ENCODE data around the gene SLC30A7. TPM values are rescaled to one million over a fixed set of nuclear protein-coding genes. Genes with fewer than 3 reads are reported as not detected.
"Not testable (repeated sequence)": the region's sequence is repeated elsewhere in the genome, so short reads cannot be mapped to it uniquely, and the experiment has no call there.

The SLC30A7 gene
- total and polyA plus RNA-seq, 2 of the 13 experiments (the other 11 are each of a cell fraction or from before 2014, with no cell fraction given) = 8.3 to 40.8 TPM

DNA sequence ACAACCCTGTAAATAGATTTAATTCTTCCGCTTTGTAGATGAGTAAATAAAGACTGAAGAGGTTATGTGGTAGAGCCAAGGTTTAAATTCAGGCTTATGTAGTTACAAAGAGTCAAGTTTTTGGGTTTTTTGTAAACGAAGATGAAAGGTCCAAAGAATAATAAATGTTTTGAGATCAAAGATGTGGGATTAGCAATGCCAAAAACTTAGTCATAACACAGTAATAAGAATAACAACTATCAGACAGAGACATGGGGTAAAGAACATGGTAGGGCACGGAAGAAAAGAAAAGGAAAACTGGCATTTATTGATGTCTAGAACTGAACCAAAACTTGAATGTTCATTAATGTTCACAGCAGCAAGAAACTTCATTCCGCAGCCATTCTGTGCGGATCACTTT lies 44.2 kb upstream of the SLC30A7 start (continued):
- TF ChIP-seq SETDB1 (CRISPR knock-in tag; IDR thresholded peaks at IDR 0.05; ENCODE audit: borderline replicate concordance) (no peak), ZNF224 (CRISPR knock-in tag; IDR thresholded peaks at IDR 0.05) (no peak), ZNF672 (CRISPR knock-in tag; IDR thresholded peaks at IDR 0.05) (no peak), RAD21 (CRISPR knock-in tag; IDR thresholded peaks at IDR 0.05) (no peak), ZNF644 (CRISPR knock-in tag; IDR thresholded peaks at IDR 0.05; ENCODE audit: low read depth) (no peak)
- TF ChIP-seq, protein P1, sequence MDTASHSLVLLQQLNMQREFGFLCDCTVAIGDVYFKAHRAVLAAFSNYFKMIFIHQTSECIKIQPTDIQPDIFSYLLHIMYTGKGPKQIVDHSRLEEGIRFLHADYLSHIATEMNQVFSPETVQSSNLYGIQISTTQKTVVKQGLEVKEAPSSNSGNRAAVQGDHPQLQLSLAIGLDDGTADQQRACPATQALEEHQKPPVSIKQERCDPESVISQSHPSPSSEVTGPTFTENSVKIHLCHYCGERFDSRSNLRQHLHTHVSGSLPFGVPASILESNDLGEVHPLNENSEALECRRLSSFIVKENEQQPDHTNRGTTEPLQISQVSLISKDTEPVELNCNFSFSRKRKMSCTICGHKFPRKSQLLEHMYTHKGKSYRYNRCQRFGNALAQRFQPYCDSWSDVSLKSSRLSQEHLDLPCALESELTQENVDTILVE (CRISPR knock-in tag; IDR thresholded peaks at IDR 0.05) = no peak

DNA sequence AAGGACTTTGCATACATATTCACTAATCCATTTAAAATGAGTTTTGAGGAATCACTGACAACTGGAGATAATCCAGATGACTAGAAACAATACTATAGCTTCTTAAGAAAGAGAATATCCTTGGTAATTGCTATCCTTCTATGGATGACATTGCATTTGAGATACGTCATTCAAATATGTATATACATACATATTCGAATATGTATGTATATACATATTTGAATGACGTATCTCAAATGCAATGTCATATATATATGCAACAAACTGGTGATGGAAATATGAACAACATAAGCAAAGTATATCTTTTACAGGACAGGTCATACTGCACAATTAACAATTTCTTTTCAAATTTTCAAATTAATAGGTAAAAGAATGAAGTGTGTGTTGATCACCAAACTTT lies 42.9 kb upstream of the SLC30A7 start:
- no peaks in the 10 kb centered on the region for H3K36me3 ChIP-seq (replicated peaks in 1 of 2; ENCODE audit: control insufficient read depth in 1 of 2, insufficient read depth in 2 of 2, low read length in 2 of 2)
- CTCF ChIA-PET (ENCODE audit: low intra/inter-chr PET ratio, low total read pairs) = no interaction called here
- H3K4me1 ChIP-seq (ENCODE audit: insufficient read depth, low read length) = no peaks in the 10 kb centered on the region
- no TSS peak for BruUV-seq (replicated peaks)
- no peak overlapping the region for H2AFZ ChIP-seq (ENCODE audit: low read length)
- POLR2A ChIA-PET = no interaction called here
- intact Hi-C loops (cut with micrococcal nuclease; ENCODE audit: unreplicated experiment) = no loop called here
- DNase-seq (ENCODE audit: low spot score) = no peak
- H3K9me3 ChIP-seq (ENCODE audit: low read length) = no peaks in the 10 kb centered on the region
- H3K9ac ChIP-seq (ENCODE audit: insufficient read depth, low read depth, low read length) = no peak overlapping the region
- in situ Hi-C loops (cut with HindIII; ENCODE audit: extremely low pct_ligation_motif_present, low pct_unique_long_range_greater_than_20kb) = loop anchor here (25.0 kb wide), 1 partner anchor 1041 kb away; no protein-coding TSS in a partner anchor
- 16% methylated on average over 3 of the region's 3 CpGs for WGBS (ENCODE audit: low lambda C conversion rate)
- no peak overlapping the region for H3K27ac ChIP-seq (ENCODE audit: extremely low read length, insufficient read depth, low read length)
- no peak overlapping the region for H3K4me2 ChIP-seq (ENCODE audit: low read depth, low read length)
- H3K79me2 ChIP-seq (ENCODE audit: insufficient read depth, low read length) = no peaks in the 10 kb centered on the region
- no peak for ATAC-seq
- no peaks in the 10 kb centered on the region for H3K27me3 ChIP-seq (ENCODE audit: control insufficient read depth in 1 of 2, insufficient read depth in 2 of 2, low read length in 2 of 2)
- H3K4me3 ChIP-seq (replicated peaks in 1 of 3; ENCODE audit: insufficient read depth in 1 of 3, low read depth in 2 of 3, low read length in 3 of 3) = no peak overlapping the region
- TF ChIP-seq NFIB (CRISPR knock-in tag; IDR thresholded peaks at IDR 0.05; ENCODE audit: borderline replicate concordance) (no peak), CREB1 (IDR thresholded peaks at IDR 0.05) (peak; percentile 55; the same call in 1 of the 2 replicates), CREB1 (CRISPR knock-in tag; IDR thresholded peaks at IDR 0.05) (no peak)
- no peak for FAIRE-seq
- H4K20me1 ChIP-seq (ENCODE audit: insufficient read depth, low read length) = no peaks in the 10 kb centered on the region

DNA sequence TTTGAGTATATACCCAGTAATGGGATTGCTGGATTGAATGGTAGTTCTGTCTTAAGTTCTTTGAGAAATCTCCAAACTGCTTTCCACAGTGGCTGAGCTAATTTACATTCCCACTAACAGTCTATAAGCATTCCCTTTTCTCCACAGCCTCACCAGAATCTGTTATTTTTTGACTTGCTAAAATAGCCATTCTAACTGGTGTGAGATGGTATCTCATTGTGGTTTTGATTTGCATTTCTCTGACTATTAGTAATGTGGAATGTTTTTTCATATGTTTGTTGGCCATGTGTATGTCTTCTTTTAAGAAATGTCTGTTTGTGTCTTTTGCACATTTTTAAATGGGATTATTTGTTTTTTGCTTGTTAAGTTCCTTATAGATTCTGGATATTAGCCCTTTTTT lies 40.8 kb upstream of the SLC30A7 start:
- CTCF ChIA-PET (ENCODE audit: low intra/inter-chr PET ratio, low total read pairs); H3K27ac ChIP-seq (ENCODE audit: extremely low read length, insufficient read depth, low read length); H2AFZ ChIP-seq (ENCODE audit: low read length); H3K4me1 ChIP-seq (ENCODE audit: insufficient read depth, low read length); intact Hi-C loops (cut with micrococcal nuclease; ENCODE audit: unreplicated experiment); H3K36me3 ChIP-seq (replicated peaks in 1 of 2; ENCODE audit: control insufficient read depth in 1 of 2, insufficient read depth in 2 of 2, low read length in 2 of 2); H3K4me3 ChIP-seq (replicated peaks in 1 of 3; ENCODE audit: insufficient read depth in 1 of 3, low read depth in 2 of 3, low read length in 3 of 3); H3K4me2 ChIP-seq (ENCODE audit: low read depth, low read length); POLR2A ChIA-PET; DNase-seq (ENCODE audit: low spot score); H4K20me1 ChIP-seq (ENCODE audit: insufficient read depth, low read length); H3K79me2 ChIP-seq (ENCODE audit: insufficient read depth, low read length); H3K9ac ChIP-seq (ENCODE audit: insufficient read depth, low read depth, low read length); H3K9me3 ChIP-seq (ENCODE audit: low read length); ATAC-seq; FAIRE-seq; H3K27me3 ChIP-seq (ENCODE audit: control insufficient read depth in 1 of 2, insufficient read depth in 2 of 2, low read length in 2 of 2); BruUV-seq (replicated peaks): not testable (repeated sequence)
- in situ Hi-C loops (cut with HindIII; ENCODE audit: extremely low pct_ligation_motif_present, low pct_unique_long_range_greater_than_20kb) = loop anchor here (25.0 kb wide), 1 partner anchor 1043 kb away; no protein-coding TSS in a partner anchor
